Stimulated activated CD4-positive, alpha-beta T cell treated with anti-CD3 and anti-CD28 coated beads, Interleukin-1b, Interleukin-23, amount 100 ng/mL, for 4 hours (primary cell): ENCODE data around the gene CDC27.
"Not testable (repeated sequence)": the region's sequence is repeated elsewhere in the genome, so short reads cannot be mapped to it uniquely, and the experiment has no call there.

Experiments used
- DNase-seq, 2 donors: peaks; one replicate each; pipeline ENCODE4 v3.0.0-alpha.2; 2020; ENCODE audit warnings: low read depth in 2 of 2

CDC27 gene, protein sequence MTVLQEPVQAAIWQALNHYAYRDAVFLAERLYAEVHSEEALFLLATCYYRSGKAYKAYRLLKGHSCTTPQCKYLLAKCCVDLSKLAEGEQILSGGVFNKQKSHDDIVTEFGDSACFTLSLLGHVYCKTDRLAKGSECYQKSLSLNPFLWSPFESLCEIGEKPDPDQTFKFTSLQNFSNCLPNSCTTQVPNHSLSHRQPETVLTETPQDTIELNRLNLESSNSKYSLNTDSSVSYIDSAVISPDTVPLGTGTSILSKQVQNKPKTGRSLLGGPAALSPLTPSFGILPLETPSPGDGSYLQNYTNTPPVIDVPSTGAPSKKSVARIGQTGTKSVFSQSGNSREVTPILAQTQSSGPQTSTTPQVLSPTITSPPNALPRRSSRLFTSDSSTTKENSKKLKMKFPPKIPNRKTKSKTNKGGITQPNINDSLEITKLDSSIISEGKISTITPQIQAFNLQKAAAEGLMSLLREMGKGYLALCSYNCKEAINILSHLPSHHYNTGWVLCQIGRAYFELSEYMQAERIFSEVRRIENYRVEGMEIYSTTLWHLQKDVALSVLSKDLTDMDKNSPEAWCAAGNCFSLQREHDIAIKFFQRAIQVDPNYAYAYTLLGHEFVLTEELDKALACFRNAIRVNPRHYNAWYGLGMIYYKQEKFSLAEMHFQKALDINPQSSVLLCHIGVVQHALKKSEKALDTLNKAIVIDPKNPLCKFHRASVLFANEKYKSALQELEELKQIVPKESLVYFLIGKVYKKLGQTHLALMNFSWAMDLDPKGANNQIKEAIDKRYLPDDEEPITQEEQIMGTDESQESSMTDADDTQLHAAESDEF

GRCh38 chr17:47188876-47189731 lies at the start of gene CDC27:
Gene CDC27, minus strand, starts transcription at chr17:47189295. Its CDS starts 123 bp downstream, at chr17:47189172.
- DNase-seq, result peak; percentile 100

- no peak for DNase-seq
Measured at GRCh38 chr17:47238321-47239010, 49.4 kb upstream of the CDC27 start.

- DNase-seq, result no peak
Measured at GRCh38 chr17:47237841-47238240, 48.7 kb upstream of the CDC27 start.

GRCh38 chr17:47235923-47236322 lies 46.8 kb upstream of the CDC27 start:
- no peak for DNase-seq

DNA sequence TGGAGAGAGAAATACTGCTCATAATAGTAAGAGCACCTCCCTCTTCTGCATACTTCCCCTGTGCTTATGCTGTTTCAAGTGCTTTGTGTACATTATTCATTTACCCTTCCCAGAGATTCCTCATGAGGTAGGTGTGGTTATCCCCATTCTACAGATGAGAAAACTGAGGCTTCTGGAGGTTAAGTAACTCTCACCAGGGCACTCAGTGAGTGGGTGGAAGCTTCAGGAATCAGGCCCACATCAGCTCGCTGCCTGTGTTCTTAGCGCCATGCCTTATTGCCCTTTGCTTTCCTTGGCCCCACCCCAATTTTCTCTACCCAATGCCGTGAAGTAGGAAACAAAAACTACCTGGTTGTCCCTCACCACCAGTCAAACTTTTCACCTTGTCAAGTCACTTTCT lies 46.4 kb upstream of the CDC27 start:
- no peak for DNase-seq

DNA sequence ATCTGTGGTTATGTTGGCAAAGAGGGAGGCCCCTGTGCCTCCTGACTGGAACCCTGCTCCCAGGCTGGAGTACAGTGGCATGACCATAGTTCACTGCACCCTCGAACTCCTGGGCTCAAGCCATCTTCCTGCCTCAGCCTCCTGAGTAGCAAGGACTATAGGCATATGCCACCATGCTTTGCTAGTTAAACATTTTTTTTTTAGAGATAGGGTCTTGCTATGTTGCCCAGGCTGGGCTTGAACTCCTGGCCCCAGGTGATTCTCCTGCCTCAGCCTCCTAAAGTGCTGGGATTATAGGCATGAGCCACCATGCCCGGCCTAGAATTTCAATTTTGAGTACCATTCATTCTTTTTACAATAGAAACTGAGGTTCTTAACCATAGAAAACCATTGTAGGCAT lies 43.4 kb upstream of the CDC27 start:
- no peak for DNase-seq

GRCh38 chr17:47231866-47232265 lies 42.8 kb upstream of the CDC27 start:
- DNase-seq, result no peak

DNA sequence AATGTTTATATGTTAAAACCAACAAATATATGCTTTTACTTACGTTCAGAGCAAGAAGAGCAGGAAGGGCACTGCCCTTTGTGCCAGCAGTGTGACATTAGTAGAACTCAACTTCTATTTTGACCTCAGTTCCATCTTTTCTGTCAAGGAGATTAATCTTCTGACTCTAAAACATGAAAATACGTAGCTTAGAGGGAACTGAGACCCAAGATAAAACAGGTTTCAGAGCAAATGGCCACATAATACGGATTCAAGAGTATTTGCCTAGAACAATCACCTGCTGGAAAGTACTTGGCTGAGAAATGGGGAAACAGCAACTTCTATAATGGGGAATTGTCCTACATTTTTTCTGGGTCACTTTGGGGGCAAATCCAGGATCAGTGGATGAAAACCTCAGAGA lies 42.2 kb upstream of the CDC27 start:
- no peak for DNase-seq

GRCh38 chr17:47230864-47231263 lies 41.8 kb upstream of the CDC27 start:
- no peak for DNase-seq

DNA sequence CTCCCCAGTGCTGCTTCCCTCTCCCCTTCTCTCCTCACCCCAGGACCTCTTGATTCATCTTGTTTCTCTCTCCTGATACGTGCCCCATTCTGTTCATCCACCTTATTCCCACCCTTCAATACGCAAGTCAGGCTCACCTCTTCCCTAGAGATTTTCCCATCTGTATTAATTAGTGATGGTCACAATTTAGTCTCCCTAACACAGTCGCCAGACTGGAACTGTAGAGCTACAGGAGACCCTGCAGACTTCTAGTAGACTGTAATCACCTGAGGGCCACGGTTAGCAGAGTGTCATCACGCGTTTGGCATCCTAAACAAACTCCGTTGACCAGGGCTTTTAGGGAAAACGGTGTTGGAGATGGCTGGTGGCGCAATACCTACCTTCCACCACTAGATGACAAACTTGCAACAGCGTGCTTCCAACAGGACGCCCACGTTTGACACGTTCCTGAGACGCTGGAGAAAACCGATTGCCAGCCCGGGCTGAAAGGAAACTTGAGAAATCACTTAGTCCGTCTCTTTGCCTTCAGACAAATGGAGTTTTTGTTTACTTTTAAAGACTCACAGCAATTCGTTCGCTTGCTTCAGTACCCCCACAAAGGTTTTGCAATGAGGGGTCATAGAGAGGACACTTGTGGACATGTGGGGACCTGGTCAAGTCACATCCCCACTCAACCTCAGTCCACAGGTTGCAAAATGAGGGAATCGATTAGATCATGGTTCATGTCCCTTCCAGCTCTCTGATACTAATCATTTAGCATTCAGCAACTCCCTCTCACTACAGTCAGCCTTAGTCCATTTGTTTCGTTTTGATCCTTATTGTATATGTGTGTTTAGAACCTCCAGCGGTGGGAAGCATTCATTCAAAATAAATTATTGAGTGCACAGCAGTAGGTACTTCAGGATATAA lies 40.7 kb upstream of the CDC27 start:
- DNase-seq, result peak; percentile 43 to 65

DNA sequence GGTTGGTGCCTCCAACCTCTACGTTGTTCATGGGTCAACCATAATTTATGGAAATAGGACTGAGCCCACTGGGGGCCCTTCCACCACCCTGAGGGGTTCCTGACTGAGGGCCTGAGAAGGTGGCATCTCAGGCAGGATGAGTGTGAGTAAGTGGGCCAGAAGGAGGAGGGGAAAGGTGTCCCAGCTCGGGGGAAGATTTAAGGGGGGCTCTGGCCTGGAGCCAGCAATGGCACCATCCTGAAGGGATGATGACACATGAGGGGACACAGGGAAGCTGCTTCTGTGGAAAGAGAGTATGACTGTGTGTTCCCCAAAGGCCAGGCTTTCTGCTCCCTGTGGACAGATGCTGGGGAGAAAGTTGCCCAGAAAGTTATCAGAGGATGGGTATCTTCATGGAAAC lies 38.8 kb upstream of the CDC27 start:
- DNase-seq, result no peak

- DNase-seq, result no peak
Measured at GRCh38 chr17:47225911-47226688, 37.0 kb upstream of the CDC27 start.

DNA sequence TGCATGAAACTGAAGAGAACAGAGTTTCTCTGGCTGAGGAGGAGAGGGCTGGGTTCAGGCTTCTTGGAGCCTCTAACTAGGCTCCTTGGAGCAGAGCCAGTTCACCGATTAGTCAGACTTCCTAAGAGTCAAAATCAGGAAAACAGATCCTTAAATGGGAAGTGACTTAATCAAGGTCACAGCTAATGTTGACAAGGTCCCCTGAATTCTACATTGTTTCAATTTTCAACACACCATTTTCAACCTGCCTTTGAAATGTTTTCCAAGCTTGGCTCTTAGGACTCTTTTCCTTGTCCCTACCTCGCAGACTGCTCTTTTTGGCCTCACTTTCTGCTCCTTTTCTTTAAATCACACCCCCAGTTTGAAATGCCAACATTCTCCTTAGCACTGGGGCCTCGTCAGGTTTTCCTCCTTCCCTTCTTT lies 36.4 kb upstream of the CDC27 start:
- DNase-seq, result no peak

DNA sequence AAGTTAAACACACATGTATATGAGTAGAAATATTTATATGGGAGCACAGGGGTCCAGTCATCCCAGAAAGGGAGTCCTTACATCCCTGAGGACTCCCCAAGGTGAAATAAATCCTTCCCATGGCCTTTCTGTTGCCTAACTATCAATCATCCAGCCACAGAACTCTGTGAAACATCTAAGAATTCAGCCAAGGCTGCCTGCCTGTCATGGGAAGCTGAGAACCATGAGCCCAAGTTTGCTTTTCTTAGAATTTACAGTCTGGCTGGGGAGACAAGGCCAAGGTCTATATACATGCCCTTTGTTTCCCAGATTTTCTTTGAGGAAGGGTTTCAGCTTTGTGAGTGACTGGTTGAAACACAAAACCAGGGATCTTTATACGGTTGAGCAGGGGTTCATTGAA lies 35.9 kb upstream of the CDC27 start:
- DNase-seq, result no peak

DNA sequence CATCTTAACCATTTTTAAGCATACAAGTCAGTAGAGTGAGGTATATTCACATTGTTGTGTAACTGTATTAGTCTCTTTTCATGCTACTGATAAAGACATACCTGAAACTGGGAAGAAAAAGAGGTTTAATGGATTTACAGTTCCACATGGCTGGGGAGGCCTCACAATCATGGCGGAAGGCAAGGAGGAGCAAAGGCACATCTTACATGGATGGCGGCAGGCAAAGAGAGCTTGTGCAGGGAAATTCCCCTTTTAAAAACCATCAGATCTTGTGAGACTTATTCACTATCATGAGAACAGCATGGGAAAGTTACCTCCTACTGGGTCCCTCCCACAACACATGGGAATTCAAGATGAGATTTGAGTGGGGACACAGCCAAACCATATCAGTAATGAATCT lies 35.0 kb upstream of the CDC27 start:
- not testable (repeated sequence) for DNase-seq

- no peak for DNase-seq
Measured at GRCh38 chr17:47223460-47223859, 34.4 kb upstream of the CDC27 start.

DNA sequence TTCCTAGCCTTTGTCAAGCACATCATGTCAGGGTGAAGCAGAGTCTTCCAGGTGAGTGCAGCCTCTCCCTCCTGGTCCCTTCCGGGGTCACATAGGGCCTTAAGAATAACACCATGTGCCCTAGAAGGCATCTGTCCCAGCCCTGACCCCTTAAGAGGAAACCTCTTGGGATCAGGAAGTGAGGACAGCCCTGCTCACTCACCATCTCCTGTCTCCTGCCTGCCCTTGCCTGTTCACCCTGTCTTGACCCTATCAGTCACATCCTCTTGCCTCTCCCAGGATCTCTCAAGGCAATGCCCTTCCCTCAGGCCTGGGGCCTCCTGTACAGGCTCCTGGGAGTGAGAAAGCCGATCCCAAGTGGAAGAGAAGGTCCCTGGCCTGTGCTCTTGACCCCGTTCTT lies 33.9 kb upstream of the CDC27 start:
- DNase-seq, result no peak

DNA sequence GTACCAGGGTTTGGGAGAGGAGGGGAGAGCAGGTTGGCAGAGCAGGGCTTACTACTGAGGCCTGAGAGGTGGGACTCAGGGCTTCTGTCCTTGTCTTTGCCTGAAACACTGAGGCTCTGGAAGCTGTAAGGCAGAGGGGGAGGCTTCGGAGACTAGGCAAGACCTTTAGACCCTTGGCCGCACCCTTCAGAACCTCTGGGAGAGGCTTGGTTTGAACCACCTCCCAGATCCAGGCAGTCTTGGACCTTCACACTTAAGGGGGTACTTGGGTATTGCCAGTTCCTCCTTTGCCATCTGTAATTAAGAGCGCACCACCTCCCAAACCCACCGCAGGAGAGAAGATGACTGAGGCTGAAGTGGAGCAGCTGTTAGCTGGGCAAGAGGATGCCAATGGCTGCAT lies 33.0 kb upstream of the CDC27 start:
- DNase-seq, result no peak

- DNase-seq, result no peak
Measured at GRCh38 chr17:47221154-47221553, 32.1 kb upstream of the CDC27 start.
